CD14-positive monocyte (primary cell): ENCODE measurements around the gene PRCP. TPM values are rescaled to one million over a fixed set of nuclear protein-coding genes. Genes with fewer than 3 reads are reported as not detected.

Experiments used
- DNase-seq, 3 donors: peaks; one replicate each; pipeline ENCODE4 v3.0.0-alpha.2; 2011 to 2022
- H2AFZ ChIP-seq: 2 replicates; pipeline ENCODE4 v1.6.0; 2012; ENCODE audit warnings: mild to moderate bottlenecking, low read depth, low read length, inconsistent platforms; ENCODE audit not compliant: insufficient read depth, poor library complexity, severe bottlenecking
- H3K27ac ChIP-seq, 2 donors: 1 replicate in 1 of 2; 2 replicates in 1 of 2; pipeline ENCODE4 v1.5.1; 2012 to 2013; ENCODE audit warnings: low read length in 2 of 2, control low read depth in 1 of 2, inconsistent platforms in 1 of 2, low read depth in 1 of 2, mild to moderate bottlenecking in 1 of 2
- H3K27me3 ChIP-seq, 2 donors: one replicate each; pipeline versions ENCODE4 v1.6.0 to v1.6.1; 2011 to 2013; ENCODE audit warnings: low read length in 2 of 2; ENCODE audit not compliant: control insufficient read depth in 2 of 2, insufficient read depth in 2 of 2
- H3K36me3 ChIP-seq, 2 donors: replicated peaks in 1 of 2; 1 replicate in 1 of 2; 2 replicates in 1 of 2; pipeline versions ENCODE4 v1.5.1 to v1.6.1; 2012 to 2013; ENCODE audit warnings: low read length in 2 of 2, control low read depth in 1 of 2, inconsistent platforms in 1 of 2, mild to moderate bottlenecking in 1 of 2; ENCODE audit not compliant: insufficient read depth in 2 of 2, control insufficient read depth in 1 of 2
- H3K4me1 ChIP-seq, 2 donors: 1 replicate in 1 of 2; 2 replicates in 1 of 2; pipeline versions ENCODE4 v1.5.1 to v1.6.1; 2012 to 2013; ENCODE audit warnings: low read length in 2 of 2, control low read depth in 1 of 2, inconsistent platforms in 1 of 2, mild to moderate bottlenecking in 1 of 2, moderate library complexity in 1 of 2; ENCODE audit not compliant: insufficient read depth in 2 of 2, control insufficient read depth in 1 of 2
- H3K4me2 ChIP-seq: replicated peaks from 2 replicates; pipeline ENCODE3; 2012; ENCODE audit warnings: low read length, moderate library complexity, mild to moderate bottlenecking; ENCODE audit not compliant: poor library complexity, severe bottlenecking; ENCODE audit errors: extremely low read depth
- H3K4me3 ChIP-seq, 3 experiments: fragments of 200-600 bp in 1 of 3; sonication (generic) in 1 of 3; replicated peaks in 1 of 3; 1 replicate in 2 of 3; 2 replicates in 1 of 3; pipeline ENCODE4 v1.5.1; 2011 to 2013; ENCODE audit warnings: low read length in 3 of 3, mild to moderate bottlenecking in 3 of 3, control low read depth in 2 of 3, low read depth in 2 of 3, inconsistent platforms in 1 of 3, moderate library complexity in 1 of 3
- H3K79me2 ChIP-seq: 2 replicates; pipeline ENCODE4 v1.6.0; 2012; ENCODE audit warnings: mild to moderate bottlenecking, control low read depth, inconsistent platforms, low read length, moderate library complexity; ENCODE audit not compliant: insufficient read depth
- H3K9ac ChIP-seq: 2 replicates; pipeline ENCODE4 v1.6.0; 2017; ENCODE audit warnings: low read length, mild to moderate bottlenecking; ENCODE audit not compliant: insufficient read depth, poor library complexity, severe bottlenecking
- H3K9me3 ChIP-seq, 2 donors: replicated peaks in 1 of 2; 1 replicate in 1 of 2; 2 replicates in 1 of 2; pipeline versions ENCODE4 v1.5.1 to v1.6.1; 2012 to 2013; ENCODE audit warnings: low read length in 2 of 2, control low read depth in 1 of 2; ENCODE audit not compliant: control insufficient read depth in 1 of 2, insufficient read depth in 1 of 2
- H4K20me1 ChIP-seq: 2 replicates; pipeline ENCODE4 v1.6.0; 2012; ENCODE audit warnings: mild to moderate bottlenecking, low read length, control low read depth, moderate library complexity; ENCODE audit not compliant: insufficient read depth
- H3K27ac Mint-ChIP-seq, 7 donors: one replicate each; pipeline ENCODE4 v1.8.0; 2020; ENCODE audit warnings: mild to moderate bottlenecking in 7 of 7, mixed read lengths in 7 of 7, moderate library complexity in 6 of 7, inconsistent platforms in 2 of 7
- H3K27me3 Mint-ChIP-seq, 3 donors: one replicate each; pipeline ENCODE4 v1.8.0; 2021 to 2022; ENCODE audit warnings: low read depth in 3 of 3, mild to moderate bottlenecking in 3 of 3, mixed read lengths in 3 of 3, moderate library complexity in 3 of 3, inconsistent platforms in 1 of 3
- H3K36me3 Mint-ChIP-seq, 2 donors: one replicate each; pipeline ENCODE4 v1.8.0; 2020; ENCODE audit warnings: mixed read lengths in 2 of 2, inconsistent platforms in 1 of 2, mild to moderate bottlenecking in 1 of 2
- H3K4me1 Mint-ChIP-seq: one replicate; pipeline ENCODE4 v1.8.0; 2020; ENCODE audit warnings: mild to moderate bottlenecking, mixed read lengths
- H3K4me3 Mint-ChIP-seq, 2 donors: one replicate each; pipeline ENCODE4 v1.8.0; 2020; ENCODE audit warnings: mild to moderate bottlenecking in 2 of 2, mixed read lengths in 2 of 2, moderate library complexity in 1 of 2
- H3K9me3 Mint-ChIP-seq, 7 donors: one replicate each; pipeline ENCODE4 v1.8.0; 2020 to 2022; ENCODE audit warnings: mixed read lengths in 7 of 7, mild to moderate bottlenecking in 6 of 7, moderate library complexity in 6 of 7, inconsistent platforms in 2 of 7
- CTCF ChIP-seq: fragments of 200-600 bp; IDR thresholded peaks from one replicate; pipeline ENCODE4 v1.8.0; 2022; ENCODE audit warnings: antibody characterized with exemption, mild to moderate bottlenecking
- WGBS: methylation state at CpG from one replicate; pipeline ENCODE4 v1.1.5; 2013; ENCODE audit warnings: missing lambda C conversion rate; ENCODE audit not compliant: insufficient coverage; 5-methylcytosine and 5-hydroxymethylcytosine counted together
- intact Hi-C, 2 donors: fragments of 100-400 bp; cut with micrococcal nuclease; formaldehyde crosslinking; loops; one replicate each; pipeline versions ENCODE4 v1.15.0 to v1.15.1; 2023
- polyA plus RNA-seq, 3 donors: library from polyadenylated mRNA; depleted of rRNA in 1 of 3; unstranded in 2 of 3; stranded (reverse) in 1 of 3; fragments of 300-500 nt in 2 of 3; fragments of >200 nt in 1 of 3; fragmentation: Illumina TruSeq in 2 of 3; gene quantifications; 1 replicate in 2 of 3; 2 replicates in 1 of 3; pipeline ENCODE4 v1.2.3, GENCODE V29; 2012 to 2021

PRCP gene
- polyA plus RNA-seq, 3 donors, result 68.0 to 228 (median 186) TPM

- H4K20me1 ChIP-seq, result peaks cover 54% of the 10 kb centered on the region
- peaks cover 91% of the 10 kb centered on the region for H3K79me2 ChIP-seq
- TF ChIP-seq CTCF, result no peak
- H3K4me3 ChIP-seq, result peak overlapping the region in 1 of 3 experiments; percentile 31
- Mint-ChIP-seq H3K36me3 (peaks cover 20 to 35% of the 10 kb centered on the region in 2 donors), H3K27me3 (no peaks in the 10 kb centered on the region), H3K4me1 (peaks cover 60% of the 10 kb centered on the region), H3K27ac (peak overlapping the region; percentile 88 to 95 (median 91)), H3K9me3 (peaks cover 0 to 1% (median 0%) of the 10 kb centered on the region in 7 donors), H3K4me3 (peak overlapping the region in 1 of 2 donors; percentile 71)
- H3K27ac ChIP-seq, result peak overlapping the region in 1 of 2 donors; percentile 83
- intact Hi-C loops, result no loop called here
- H3K27me3 ChIP-seq, result no peaks in the 10 kb centered on the region
- H3K4me1 ChIP-seq, result peaks cover 75 to 89% of the 10 kb centered on the region in 2 donors
- H3K36me3 ChIP-seq, result peaks cover 8 to 11% of the 10 kb centered on the region in 2 donors
- 93% methylated on average over 3 of the region's 6 CpGs for WGBS
- no peaks in the 10 kb centered on the region for H3K9me3 ChIP-seq
- no peak overlapping the region for H2AFZ ChIP-seq
- DNase-seq, result no peak
- peak overlapping the region; percentile 46 for H3K4me2 ChIP-seq
- no peak overlapping the region for H3K9ac ChIP-seq
Measured at GRCh38 chr11:82896183-82896582, 4.0 kb downstream of the PRCP start.

GRCh38 chr11:82895437-82896091 is 4.7 kb downstream of the PRCP start:
- H3K27me3 ChIP-seq, result no peaks in the 10 kb centered on the region
- H3K27ac ChIP-seq, result peak overlapping the region; percentile 44 to 83
- intact Hi-C loops, result no loop called here
- peak; percentile 69 to 74 (median 71) for DNase-seq
- Mint-ChIP-seq H3K27ac (peak overlapping the region; percentile 88 to 95 (median 91)), H3K4me3 (peak overlapping the region; percentile 13 to 71), H3K36me3 (peaks cover 20 to 35% of the 10 kb centered on the region in 2 donors), H3K4me1 (peaks cover 60% of the 10 kb centered on the region), H3K9me3 (peaks cover 0 to 1% (median 0%) of the 10 kb centered on the region in 7 donors), H3K27me3 (no peaks in the 10 kb centered on the region)
- H2AFZ ChIP-seq, result no peak overlapping the region
- H3K4me1 ChIP-seq, result peaks cover 76 to 96% of the 10 kb centered on the region in 2 donors
- H3K9ac ChIP-seq, result no peak overlapping the region
- TF ChIP-seq CTCF, result no peak
- peak overlapping the region; percentile 46 for H3K4me2 ChIP-seq
- peaks cover 8 to 11% of the 10 kb centered on the region in 2 donors for H3K36me3 ChIP-seq
- H3K79me2 ChIP-seq, result peaks cover 95% of the 10 kb centered on the region
- peak overlapping the region in 1 of 3 experiments; percentile 31 for H3K4me3 ChIP-seq
- H3K9me3 ChIP-seq, result no peaks in the 10 kb centered on the region
- peaks cover 57% of the 10 kb centered on the region for H4K20me1 ChIP-seq
